SK-N-SH treated with all-trans-retinoic acid at 6 μM for 48 hours (cell line): ENCODE data around the gene ABR.

Experiments used
- ARNTL ChIP-seq: fragments of 450-650 bp; formaldehyde crosslinking; IDR thresholded peaks from 2 replicates; pipeline ENCODE4 v1.5.0; 2020; ENCODE audit warnings: low read depth, mild to moderate bottlenecking, moderate library complexity, borderline replicate concordance
- RARB ChIP-seq: fragments of 250-450 bp; sonication (Bioruptor Pico); IDR thresholded peaks from 2 replicates; pipeline ENCODE4 v1.8.0; 2021; ENCODE audit warnings: mild to moderate bottlenecking, moderate library complexity
- TCF4 ChIP-seq: fragments of 250-450 bp; sonication (Bioruptor Pico); IDR thresholded peaks from 2 replicates; pipeline ENCODE4 v1.8.0; 2021; ENCODE audit warnings: mild to moderate bottlenecking, moderate library complexity, borderline replicate concordance
- ZC3H10 ChIP-seq: fragments of 250-450 bp; sonication (Bioruptor Pico); IDR thresholded peaks from 2 replicates; pipeline ENCODE4 v1.5.1; 2021; ENCODE audit warnings: mild to moderate bottlenecking, moderate library complexity
- ZFP3 ChIP-seq: fragments of 250-450 bp; sonication (Bioruptor Pico); IDR thresholded peaks from 2 replicates; pipeline ENCODE4 v1.5.0; 2020; ENCODE audit warnings: mild to moderate bottlenecking, moderate library complexity
- ZNF8 ChIP-seq: fragments of 450-650 bp; formaldehyde crosslinking; IDR thresholded peaks from 2 replicates; pipeline ENCODE4 v1.5.0; 2020; ENCODE audit warnings: mild to moderate bottlenecking, moderate library complexity
- TF ChIP-seq, protein P1 (sequence below): fragments of 250-450 bp; sonication (Bioruptor Pico); IDR thresholded peaks from 2 replicates; pipeline ENCODE4 v1.8.0; 2020; ENCODE audit warnings: mild to moderate bottlenecking, moderate library complexity, borderline replicate concordance

DNA sequence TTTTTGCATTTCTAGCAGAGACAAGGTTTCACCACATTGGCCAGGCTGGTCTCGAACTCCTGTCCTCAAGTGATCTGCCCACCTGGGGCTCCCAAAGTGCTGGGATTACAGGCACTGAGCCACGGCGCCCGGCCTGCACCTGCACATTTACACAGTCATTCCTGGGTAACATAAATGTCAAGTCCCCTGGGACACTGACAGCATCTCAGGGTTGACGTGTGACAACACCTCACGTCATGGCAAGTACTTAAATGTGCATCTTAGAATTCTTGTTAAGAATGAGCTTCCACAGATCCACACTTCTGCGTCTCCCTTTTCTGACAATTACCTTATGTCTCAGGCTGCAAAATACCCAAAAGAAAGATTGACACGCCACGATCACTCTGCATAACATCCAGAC is 80.5 kb downstream of the ABR start:
- TF ChIP-seq, protein P1, sequence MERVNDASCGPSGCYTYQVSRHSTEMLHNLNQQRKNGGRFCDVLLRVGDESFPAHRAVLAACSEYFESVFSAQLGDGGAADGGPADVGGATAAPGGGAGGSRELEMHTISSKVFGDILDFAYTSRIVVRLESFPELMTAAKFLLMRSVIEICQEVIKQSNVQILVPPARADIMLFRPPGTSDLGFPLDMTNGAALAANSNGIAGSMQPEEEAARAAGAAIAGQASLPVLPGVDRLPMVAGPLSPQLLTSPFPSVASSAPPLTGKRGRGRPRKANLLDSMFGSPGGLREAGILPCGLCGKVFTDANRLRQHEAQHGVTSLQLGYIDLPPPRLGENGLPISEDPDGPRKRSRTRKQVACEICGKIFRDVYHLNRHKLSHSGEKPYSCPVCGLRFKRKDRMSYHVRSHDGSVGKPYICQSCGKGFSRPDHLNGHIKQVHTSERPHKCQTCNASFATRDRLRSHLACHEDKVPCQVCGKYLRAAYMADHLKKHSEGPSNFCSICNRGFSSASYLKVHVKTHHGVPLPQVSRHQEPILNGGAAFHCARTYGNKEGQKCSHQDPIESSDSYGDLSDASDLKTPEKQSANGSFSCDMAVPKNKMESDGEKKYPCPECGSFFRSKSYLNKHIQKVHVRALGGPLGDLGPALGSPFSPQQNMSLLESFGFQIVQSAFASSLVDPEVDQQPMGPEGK (CRISPR knock-in tag), result no peak
- no peak for TF ChIP-seq RARB (CRISPR knock-in tag)
- no peak for TF ChIP-seq ZNF8 (CRISPR knock-in tag)
- TF ChIP-seq TCF4 (CRISPR knock-in tag), result no peak
- TF ChIP-seq ZFP3 (CRISPR knock-in tag), result no peak
- TF ChIP-seq ARNTL (CRISPR knock-in tag), result no peak
- TF ChIP-seq ZC3H10 (CRISPR knock-in tag), result no peak
